ENCODE data around the gene TMEM167A.

The TMEM167A gene

DNA sequence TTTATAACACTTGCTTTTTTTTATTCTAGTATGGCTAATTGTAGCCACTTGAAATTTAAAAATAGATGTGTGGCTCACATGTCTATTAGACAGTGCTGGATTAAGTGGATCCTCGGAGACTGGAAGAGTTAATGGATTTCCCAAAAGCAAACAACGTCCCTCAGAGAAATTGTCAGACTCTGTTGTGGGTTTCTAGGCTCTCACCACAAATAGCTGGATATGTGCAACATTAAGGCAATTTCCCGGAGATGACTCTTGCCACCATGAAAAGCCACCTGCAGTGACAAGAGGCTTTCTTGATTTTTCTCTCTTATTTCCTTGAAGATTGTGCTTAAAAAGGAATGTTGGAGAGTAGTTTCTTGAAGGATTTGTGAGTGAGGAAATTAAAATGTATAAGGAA is 43.2 kb downstream of the TMEM167A start:
- DNase-seq, result peak; percentile 74

DNA sequence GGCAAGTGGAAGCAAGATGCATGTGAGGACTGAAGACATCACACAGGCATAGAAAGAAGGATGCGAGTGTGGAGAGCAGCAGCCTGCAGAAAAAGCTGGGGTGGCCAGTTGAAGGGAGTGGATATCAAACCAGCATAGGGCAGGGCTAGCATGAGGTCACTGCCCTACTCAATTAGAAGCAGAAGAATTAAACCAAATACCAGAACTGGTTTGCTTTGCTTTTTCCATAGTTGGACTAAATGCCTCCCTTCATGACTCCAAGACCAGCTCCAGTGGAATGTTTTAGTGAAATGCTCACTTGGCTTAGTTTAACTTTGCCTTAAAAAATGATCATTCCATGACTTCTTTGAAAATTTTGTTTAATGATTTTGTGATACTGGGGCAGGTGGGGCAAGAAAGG is 45.8 kb downstream of the TMEM167A start:
- no peak for DNase-seq

DNA sequence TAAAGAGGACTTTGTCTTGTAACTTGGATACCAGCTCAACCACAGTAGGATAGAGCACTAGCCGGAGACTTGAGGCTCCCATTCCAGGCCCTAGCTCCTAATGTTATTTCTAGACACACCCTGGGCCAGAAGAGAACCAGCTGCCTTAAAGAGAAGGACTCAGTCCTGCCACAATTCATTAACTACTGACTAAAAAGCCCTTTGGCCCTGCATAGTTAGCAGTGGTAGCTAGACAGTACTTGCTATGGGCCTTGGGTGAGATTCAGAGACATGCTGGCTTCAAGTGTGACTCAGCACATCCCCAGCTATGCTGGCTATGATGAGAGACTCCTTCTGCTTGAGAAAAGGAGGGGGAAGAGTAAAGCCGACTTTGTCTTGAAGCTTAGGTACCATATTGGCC is 47.3 kb downstream of the TMEM167A start:
- no peak for DNase-seq

DNA sequence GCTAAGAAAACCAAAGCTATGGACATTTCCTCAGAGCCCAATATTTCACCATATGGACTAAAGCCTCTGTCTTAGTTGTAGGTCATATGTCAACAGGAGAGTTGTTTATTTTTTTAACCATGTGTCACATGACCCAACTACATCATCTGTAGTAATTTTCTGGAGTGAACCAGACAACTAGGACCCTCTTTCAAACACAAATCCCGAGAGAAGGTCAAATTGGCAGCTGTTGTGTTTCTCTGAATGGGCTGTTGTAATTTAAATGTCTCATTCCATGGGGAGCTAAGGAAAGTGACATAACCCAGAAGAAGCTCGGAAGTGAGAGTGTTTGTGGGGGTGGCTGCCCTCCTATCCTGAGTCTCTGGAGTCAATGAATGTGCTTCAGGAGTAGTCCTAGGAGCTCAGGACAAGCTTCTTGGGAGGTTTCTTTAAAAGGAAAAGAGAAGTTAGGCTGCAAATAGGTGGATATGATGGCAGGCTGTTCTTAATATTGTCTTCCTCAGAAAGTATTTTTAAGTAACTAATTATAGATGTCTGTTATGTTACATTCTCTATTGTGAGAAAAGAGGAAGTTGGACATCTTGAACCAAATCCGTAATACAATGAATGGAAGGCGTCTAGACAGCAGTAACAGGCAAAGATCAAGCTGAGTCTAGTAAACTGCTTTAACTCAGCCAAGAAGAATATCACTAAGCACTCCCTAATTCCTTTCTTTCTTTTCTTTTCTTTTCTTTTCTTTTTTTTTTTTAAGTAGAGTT is 50.1 kb downstream of the TMEM167A start:
- no peak for DNase-seq

DNA sequence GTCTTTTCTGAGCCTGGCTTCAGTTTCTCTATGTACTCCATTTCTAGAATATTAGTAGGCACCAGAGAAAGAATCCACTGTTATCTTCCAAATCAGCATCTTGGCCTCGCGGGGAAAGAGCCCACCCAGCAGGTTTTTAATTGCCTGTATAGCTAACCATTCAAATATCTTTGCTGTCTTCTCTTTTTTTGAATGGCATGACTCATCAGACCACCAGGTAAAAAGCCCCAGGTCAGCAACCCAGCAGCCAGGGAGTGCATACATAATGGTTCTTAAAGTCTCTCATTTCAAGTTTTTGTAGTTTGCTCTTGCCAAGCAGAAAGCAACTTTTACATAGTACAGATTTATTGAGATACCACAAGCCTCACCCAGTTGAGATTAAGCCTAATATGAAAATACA is 50.7 kb downstream of the TMEM167A start:
- no peak for DNase-seq

DNA sequence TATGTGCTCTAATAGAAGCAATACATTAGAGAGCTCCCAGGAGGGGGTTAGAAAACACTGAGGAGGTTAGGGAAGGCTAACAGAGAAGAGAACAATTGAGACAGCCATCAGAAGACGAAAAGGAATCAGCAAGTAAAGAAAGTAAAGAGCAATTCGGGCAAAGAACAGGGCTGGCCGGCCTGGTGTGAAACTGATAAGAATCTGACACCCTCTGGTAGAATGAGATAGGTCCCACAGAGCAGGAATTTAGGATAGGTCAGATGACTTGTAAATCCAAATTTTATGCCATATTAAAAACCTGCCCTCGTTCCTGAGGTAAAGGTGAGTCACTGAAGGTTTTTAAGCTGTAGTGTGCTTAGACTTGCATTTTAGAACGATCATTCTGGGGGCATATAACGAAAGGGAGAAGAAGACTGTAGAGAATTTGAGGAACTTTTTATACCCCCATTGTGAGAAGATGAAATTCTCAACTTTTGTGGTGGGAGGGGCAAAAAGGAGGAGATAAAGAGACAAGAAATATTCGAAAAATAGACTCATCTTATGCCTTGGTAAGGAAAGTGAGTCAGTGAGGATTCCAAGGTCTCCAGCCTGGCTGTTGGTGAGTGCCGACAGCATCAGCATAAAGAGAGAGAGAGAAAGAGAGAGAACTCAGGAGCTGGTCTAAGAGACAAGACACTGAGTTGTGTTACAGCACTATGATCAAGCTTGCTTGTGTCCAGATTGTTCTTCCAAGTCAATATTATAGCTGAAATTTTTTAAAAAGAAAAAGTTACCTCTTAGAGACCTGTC is 51.3 kb downstream of the TMEM167A start:
- no peak for DNase-seq

DNA sequence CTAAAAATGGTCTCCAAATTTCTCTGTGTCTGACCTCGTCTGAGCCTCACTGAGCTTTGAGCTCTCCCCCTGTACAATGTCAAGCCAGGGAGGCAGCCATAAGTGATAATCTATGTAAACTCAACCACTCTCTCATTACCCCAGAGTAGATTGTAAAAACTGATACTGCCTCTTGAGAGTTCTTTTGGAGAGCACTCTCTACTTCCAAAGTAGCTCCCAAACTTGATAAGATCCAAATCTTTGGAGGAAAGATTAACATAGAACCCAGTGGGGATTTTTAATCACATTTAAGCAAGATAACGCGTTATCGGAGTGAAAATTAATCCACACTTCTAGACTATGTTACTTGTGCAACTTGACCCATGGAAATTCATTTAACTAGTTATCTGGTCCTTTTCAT is 54.9 kb downstream of the TMEM167A start:
- no peak for DNase-seq

DNA sequence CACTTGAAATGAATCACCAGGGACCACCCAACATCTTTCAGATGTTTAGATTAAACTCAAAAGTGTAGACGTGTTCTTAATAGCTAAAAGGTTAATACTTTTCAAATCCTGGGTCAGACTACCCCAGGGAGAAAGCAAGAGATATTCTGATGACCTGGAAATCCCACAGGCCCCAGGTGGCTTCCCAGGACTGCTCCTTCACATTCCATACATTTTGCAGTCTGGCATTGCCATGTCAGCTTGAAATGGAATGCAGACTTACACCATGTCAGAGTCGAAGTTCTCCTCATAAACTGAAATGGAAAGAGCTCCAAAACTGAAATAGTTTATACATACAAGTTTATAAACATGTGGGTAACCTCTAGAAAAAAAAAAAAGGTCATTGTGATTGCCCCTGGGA is 61.5 kb downstream of the TMEM167A start:
- DNase-seq, result no peak

DNA sequence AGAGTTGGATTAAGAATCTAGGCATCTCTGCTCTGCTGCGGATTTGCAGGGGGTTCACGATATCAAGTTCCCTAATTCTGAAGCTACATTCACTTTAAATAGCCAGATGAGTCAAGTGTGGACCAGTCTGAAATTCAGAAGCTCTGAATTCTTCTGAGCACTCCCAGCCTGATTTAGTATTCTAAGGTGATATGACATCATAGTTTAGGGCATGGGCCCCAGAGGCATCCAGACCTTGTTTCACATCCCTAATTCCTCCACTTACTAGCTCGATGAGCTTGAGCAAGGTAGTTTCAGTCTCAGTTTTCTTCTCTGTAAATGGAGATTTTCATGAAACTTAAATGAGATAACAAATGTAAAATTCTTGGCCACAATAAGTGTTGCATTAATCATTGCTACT is 65.2 kb downstream of the TMEM167A start:
- no peak for DNase-seq

DNA sequence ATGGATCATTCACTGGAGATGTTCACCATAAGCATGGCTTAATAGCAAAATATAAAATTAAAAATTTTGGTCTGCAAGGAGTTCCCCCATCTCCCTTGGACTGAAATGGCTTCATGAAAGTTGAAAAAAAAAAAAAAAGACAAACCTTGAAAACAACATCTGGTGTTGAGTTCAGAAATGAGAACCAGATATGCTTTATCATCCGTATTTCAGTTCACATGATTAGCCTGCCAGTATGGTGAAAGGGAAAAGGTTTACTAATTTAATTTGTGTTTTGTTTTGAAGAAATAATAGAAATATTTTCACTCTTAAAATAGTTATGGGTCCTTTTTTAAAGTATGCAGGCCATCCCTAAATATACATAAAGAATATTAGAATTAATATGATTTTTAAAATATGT is 67.8 kb downstream of the TMEM167A start:
- DNase-seq, result no peak

DNA sequence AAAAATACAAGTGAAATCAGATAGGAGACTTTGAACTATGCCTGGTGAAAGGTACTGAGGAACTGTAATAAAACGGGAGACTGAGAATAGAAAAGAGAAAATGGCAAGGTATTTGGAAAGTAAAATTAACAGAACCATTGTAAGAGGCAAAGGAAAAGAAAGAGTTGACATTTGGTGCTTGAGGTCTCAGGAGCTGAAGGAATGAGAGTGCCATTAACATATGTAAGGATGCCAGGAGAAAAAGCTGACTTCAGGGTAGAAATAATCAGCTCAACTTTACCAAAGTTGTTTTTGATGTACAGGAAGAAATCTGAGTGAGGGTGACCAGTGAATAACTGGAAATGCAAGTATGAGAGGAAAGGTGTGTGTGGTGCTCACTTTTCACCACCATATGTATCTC is 69.4 kb downstream of the TMEM167A start:
- no peak for DNase-seq

DNA sequence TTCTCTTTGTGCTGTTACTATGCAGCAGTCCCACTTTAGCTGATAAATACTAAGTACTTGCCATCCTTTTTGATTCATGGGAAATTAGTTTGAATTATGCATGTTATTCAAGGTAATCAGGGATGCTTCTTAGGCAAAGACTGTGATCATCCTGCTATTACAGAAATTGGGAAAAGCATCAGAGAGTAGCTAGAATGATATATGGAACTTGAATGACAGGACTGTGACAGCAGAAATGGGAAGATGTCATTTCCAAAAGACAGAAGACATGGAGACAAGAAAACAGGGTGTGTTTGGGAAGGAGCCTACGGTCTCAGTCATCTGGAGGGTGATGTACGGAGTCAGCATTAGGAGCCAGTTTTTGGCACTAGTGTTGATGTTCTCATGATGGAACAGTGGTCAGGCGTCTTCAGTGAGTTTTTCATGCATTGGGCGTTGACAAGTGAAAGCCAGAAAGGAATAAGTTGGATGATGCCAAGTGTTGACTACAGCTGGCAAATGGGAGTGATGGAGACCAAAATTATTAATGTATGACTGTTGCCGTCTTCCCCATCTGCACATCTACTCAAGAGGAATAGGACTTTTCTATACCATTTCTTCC is 70.4 kb downstream of the TMEM167A start:
- no peak for DNase-seq

DNA sequence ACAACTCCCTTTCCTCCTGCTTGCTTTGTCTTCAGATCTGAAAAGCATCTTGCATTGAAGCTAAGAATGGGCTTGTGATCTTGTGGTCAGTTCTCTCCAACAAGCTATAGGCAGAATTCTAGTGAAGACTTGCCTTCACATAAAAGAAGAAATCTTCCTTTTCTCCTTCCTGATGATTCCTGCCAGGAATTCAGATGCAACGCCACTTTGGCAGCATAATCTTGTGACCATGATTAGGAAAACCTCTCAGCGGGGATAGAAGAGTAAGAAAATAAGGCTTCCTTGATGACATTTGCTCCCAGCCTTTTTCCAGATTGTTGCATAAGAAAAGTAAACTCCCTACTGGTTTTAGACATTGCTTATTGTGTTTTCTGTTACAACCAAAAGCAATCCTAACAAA is 73.4 kb downstream of the TMEM167A start:
- DNase-seq, result no peak
